H1 (cell line): ENCODE results near the gene CTRL. TPM values are rescaled to one million over a fixed set of nuclear protein-coding genes. Genes with fewer than 3 reads are reported as not detected.

Experiments used
- BACH1 ChIP-seq: IDR thresholded peaks from 2 replicates; pipeline ENCODE4 v1.6.1; 2012; ENCODE audit warnings: low read length, improper control_type of control experiment
- CREB1 ChIP-seq: IDR thresholded peaks from 2 replicates; pipeline ENCODE4 v1.6.1; 2012; ENCODE audit warnings: inconsistent platforms
- EGR1 ChIP-seq: IDR thresholded peaks from 2 replicates; pipeline ENCODE4 v1.6.1; 2011; ENCODE audit warnings: low read depth, low read length, borderline replicate concordance
- EP300 ChIP-seq, 2 experiments: IDR thresholded peaks; 1 replicate in 1 of 2; 2 replicates in 1 of 2; pipeline ENCODE4 v1.6.1; 2011 to 2012; ENCODE audit warnings: low read depth in 2 of 2, low read length in 2 of 2, mild to moderate bottlenecking in 2 of 2, borderline replicate concordance in 1 of 2, inconsistent platforms in 1 of 2, moderate library complexity in 1 of 2
- GABPA ChIP-seq: IDR thresholded peaks from 2 replicates; pipeline ENCODE4 v1.6.1; 2011; ENCODE audit warnings: mild to moderate bottlenecking, low read length, moderate library complexity, borderline replicate concordance; ENCODE audit not compliant: insufficient read depth
- HDAC2 ChIP-seq, 2 experiments: fragments of 300-600 bp in 1 of 2; sonication (generic) in 1 of 2; IDR thresholded peaks; 2 replicates each; pipeline ENCODE4 v1.6.1; 2011 to 2012; ENCODE audit warnings: low read depth in 2 of 2, low read length in 2 of 2, mild to moderate bottlenecking in 2 of 2, moderate library complexity in 2 of 2, borderline replicate concordance in 1 of 2, inconsistent platforms in 1 of 2
- JUND ChIP-seq: IDR thresholded peaks from 2 replicates; pipeline ENCODE4 v1.6.1; 2011; ENCODE audit warnings: mild to moderate bottlenecking, improper control_type of control experiment, low read length
- MAX ChIP-seq: IDR thresholded peaks from 2 replicates; pipeline ENCODE4 v1.6.1; 2012; ENCODE audit warnings: inconsistent platforms
- PHF8 ChIP-seq: fragments of 200-600 bp; sonication (generic); conservative IDR thresholded peaks from 2 replicates; pipeline ENCODE4 v1.7.1; 2012; ENCODE audit warnings: low read depth, mild to moderate bottlenecking, inconsistent platforms, low read length, moderate library complexity
- SIRT6 ChIP-seq: IDR thresholded peaks from one replicate; pipeline ENCODE4 v1.7.1; 2012; ENCODE audit warnings: low read length, inconsistent platforms
- TBP ChIP-seq: IDR thresholded peaks from 2 replicates; pipeline ENCODE4 v1.6.1; 2011; ENCODE audit warnings: low read depth, low read length, improper control_type of control experiment
- YY1 ChIP-seq: IDR thresholded peaks from 2 replicates; pipeline ENCODE4 v1.6.1; 2011; ENCODE audit warnings: low read depth, mild to moderate bottlenecking, low read length
- polyA plus RNA-seq, 7 experiments: library from polyadenylated mRNA; depleted of rRNA in 3 of 7; stranded (reverse) in 5 of 7; unstranded in 2 of 7; fragments of >200 nt in 5 of 7; fragments of 200-250 nt in 2 of 7; gene quantifications; 1 replicate in 5 of 7; 2 replicates in 1 of 7; 4 replicates in 1 of 7; pipeline versions ENCODE4 v1.2.1 to v1.2.3, GENCODE V29; 2011 to 2013; ENCODE audit warnings: missing spikeins in 2 of 7, mixed read lengths in 2 of 7
- total RNA-seq: library from RNA; stranded (reverse); fragmentation: NEBNext Ultra II Directional; extraction: Animal tissue kit (Norgen Biotek cat#: 25700); gene quantifications from 2 replicates; pipeline ENCODE4 v1.2.1, GENCODE V29; 2021
- TF ChIP-seq, protein P1 (sequence below): IDR thresholded peaks from 2 replicates; pipeline ENCODE4 v1.6.1; 2012; ENCODE audit warnings: inconsistent platforms
- TF ChIP-seq, protein P2 (sequence below): IDR thresholded peaks from 2 replicates; pipeline ENCODE4 v1.6.1; 2012; ENCODE audit warnings: low read length, inconsistent platforms

CTRL gene
- total and polyA plus RNA-seq, 2 of the 8 experiments (the other 6 are each of a cell fraction or from before 2014, with no cell fraction given), result 1.7 to 4.2 TPM

DNA sequence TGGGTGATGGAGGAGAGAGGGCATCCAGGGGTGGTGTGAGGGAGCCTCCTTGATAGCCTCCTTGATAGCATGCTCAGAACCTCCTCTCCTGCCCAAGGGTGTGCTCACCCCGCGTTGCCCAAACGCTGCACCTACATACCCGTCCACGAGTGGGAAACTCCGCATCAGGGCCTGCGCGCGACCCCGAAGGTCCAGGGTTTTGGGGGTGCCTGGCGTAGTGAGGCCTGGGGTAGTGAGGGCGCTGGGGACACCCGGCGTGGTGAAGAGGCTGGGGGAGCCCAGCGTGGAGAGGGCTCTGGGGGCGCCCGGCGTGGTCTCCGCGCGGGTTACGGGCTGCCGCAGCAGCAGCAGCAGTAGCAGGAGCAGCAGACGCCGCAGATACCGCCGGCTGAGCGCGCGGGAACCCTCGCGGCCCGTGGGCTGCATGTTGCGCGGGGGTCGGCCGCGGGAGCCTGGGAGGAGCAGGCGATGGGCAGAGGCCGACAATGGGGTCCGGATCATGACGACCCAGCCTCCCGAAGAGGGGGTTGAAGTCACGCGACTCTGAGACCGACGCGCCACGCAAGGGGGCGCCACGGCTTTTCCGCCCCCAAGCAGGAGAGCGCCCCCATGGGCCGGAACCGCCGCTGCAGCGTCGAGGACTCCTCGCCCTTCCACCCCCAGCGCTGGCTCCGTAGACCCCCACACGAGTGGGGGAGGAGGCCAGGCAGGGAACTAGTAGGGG, 48.5 kb upstream of the CTRL start, which contains the start of gene DPEP3 (continued):
- TF ChIP-seq GABPA (peak; percentile 64; the same call in 1 of the 2 replicates), EP300 (IDR thresholded peaks at IDR 0.05; ENCODE audit: borderline replicate concordance in 1 of 2, low read depth in 2 of 2, low read length in 2 of 2) (peak in 1 of 2 experiments; percentile 34; a peak in 1 of 3 replicates), MAX (peak; percentile 54; the same call in 1 of the 2 replicates), CREB1 (peak; percentile 79), HDAC2 (IDR thresholded peaks at IDR 0.05; ENCODE audit: borderline replicate concordance in 1 of 2, low read depth in 2 of 2, low read length in 2 of 2) (peak; percentile 30 to 84; a peak in 1 of 4 replicates), TBP (peak; percentile 39; the same call in 1 of the 2 replicates), EGR1 (peak; percentile 70; the same call in 1 of the 2 replicates), PHF8 (no peak), BACH1 (peak; percentile 92), SIRT6 (no peak), JUND (peak; percentile 63; the same call in 1 of the 2 replicates), YY1 (0 out of 2 replicates have a peak, but pooled peaks have one; percentile 5)
- TF ChIP-seq, protein P1, sequence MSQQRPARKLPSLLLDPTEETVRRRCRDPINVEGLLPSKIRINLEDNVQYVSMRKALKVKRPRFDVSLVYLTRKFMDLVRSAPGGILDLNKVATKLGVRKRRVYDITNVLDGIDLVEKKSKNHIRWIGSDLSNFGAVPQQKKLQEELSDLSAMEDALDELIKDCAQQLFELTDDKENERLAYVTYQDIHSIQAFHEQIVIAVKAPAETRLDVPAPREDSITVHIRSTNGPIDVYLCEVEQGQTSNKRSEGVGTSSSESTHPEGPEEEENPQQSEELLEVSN, result peak; percentile 57; the same call in 1 of the 2 replicates
- TF ChIP-seq, protein P2, sequence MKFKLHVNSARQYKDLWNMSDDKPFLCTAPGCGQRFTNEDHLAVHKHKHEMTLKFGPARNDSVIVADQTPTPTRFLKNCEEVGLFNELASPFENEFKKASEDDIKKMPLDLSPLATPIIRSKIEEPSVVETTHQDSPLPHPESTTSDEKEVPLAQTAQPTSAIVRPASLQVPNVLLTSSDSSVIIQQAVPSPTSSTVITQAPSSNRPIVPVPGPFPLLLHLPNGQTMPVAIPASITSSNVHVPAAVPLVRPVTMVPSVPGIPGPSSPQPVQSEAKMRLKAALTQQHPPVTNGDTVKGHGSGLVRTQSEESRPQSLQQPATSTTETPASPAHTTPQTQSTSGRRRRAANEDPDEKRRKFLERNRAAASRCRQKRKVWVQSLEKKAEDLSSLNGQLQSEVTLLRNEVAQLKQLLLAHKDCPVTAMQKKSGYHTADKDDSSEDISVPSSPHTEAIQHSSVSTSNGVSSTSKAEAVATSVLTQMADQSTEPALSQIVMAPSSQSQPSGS, result no peak
